Measurements from ENCODE around the gene USF2. TPM values are rescaled to one million over a fixed set of nuclear protein-coding genes. Genes with fewer than 3 reads are reported as not detected.

USF2 gene
- total RNA-seq, 2 experiments from 2014 or later: 149 to 159 TPM

GRCh38 chr19:35310811-35311465, 42.2 kb downstream of the USF2 start:
- DNase-seq (no peak), ATAC-seq (ENCODE audit: low read depth) (no peak)
- H3K4me3 Mint-ChIP-seq: no peak overlapping the region
- H3K4me1 Mint-ChIP-seq: no peaks in the 10 kb centered on the region
- H3K9me3 Mint-ChIP-seq: no peaks in the 10 kb centered on the region
- POLR2A ChIA-PET: no interaction called here
- H3K27ac Mint-ChIP-seq: no peak overlapping the region
- no peaks in the 10 kb centered on the region for H3K36me3 Mint-ChIP-seq
- H3K27me3 Mint-ChIP-seq: peaks cover 5% of the 10 kb centered on the region

GRCh38 chr19:35311901-35312665, 43.3 kb downstream of the USF2 start:
- Mint-ChIP-seq H3K9me3 (no peaks in the 10 kb centered on the region), H3K4me1 (no peaks in the 10 kb centered on the region), H3K27ac (no peak overlapping the region), H3K27me3 (peaks cover 5% of the 10 kb centered on the region), H3K36me3 (no peaks in the 10 kb centered on the region), H3K4me3 (no peak overlapping the region)
- ATAC-seq (ENCODE audit: low read depth) (no peak), DNase-seq (no peak)
- POLR2A ChIA-PET: no interaction called here

GRCh38 chr19:35313587-35313986, 44.8 kb downstream of the USF2 start:
- H3K4me1 Mint-ChIP-seq: peaks cover 2% of the 10 kb centered on the region
- no peak for DNase-seq
- H3K27ac Mint-ChIP-seq: no peak overlapping the region
- ATAC-seq (ENCODE audit: low read depth): no peak
- no peaks in the 10 kb centered on the region for H3K36me3 Mint-ChIP-seq
- POLR2A ChIA-PET: interaction anchor here (1.0 kb wide), 1 partner anchor 103 kb away, joined by 3 read pairs; no protein-coding TSS in a partner anchor
- H3K4me3 Mint-ChIP-seq: no peak overlapping the region
- H3K27me3 Mint-ChIP-seq: peaks cover 5% of the 10 kb centered on the region
- no peaks in the 10 kb centered on the region for H3K9me3 Mint-ChIP-seq

- Mint-ChIP-seq H3K4me3 (no peak overlapping the region), H3K27ac (no peak overlapping the region), H3K36me3 (no peaks in the 10 kb centered on the region), H3K27me3 (peaks cover under 1% of the 10 kb centered on the region), H3K9me3 (no peaks in the 10 kb centered on the region), H3K4me1 (peaks cover 7% of the 10 kb centered on the region)
- no peak for ATAC-seq (ENCODE audit: low read depth)
- POLR2A ChIA-PET: interaction anchor here (1.0 kb wide), 1 partner anchor 104 kb away, joined by 3 read pairs; no protein-coding TSS in a partner anchor
- no peak for DNase-seq
Observed at GRCh38 chr19:35314031-35314430, 45.3 kb downstream of the USF2 start.

- H3K36me3 Mint-ChIP-seq: no peaks in the 10 kb centered on the region
- H3K9me3 Mint-ChIP-seq: no peaks in the 10 kb centered on the region
- POLR2A ChIA-PET: no interaction called here
- H3K27me3 Mint-ChIP-seq: no peaks in the 10 kb centered on the region
- DNase-seq: no peak
- H3K27ac Mint-ChIP-seq: no peak overlapping the region
- H3K4me3 Mint-ChIP-seq: no peak overlapping the region
- H3K4me1 Mint-ChIP-seq: peaks cover 7% of the 10 kb centered on the region
- no peak for ATAC-seq (ENCODE audit: low read depth)
Observed at GRCh38 chr19:35314858-35315470, 46.2 kb downstream of the USF2 start.

- DNase-seq (no peak), ATAC-seq (ENCODE audit: low read depth) (no peak)
- POLR2A ChIA-PET: no interaction called here
- Mint-ChIP-seq H3K27me3 (no peaks in the 10 kb centered on the region), H3K4me1 (peaks cover 7% of the 10 kb centered on the region), H3K36me3 (no peaks in the 10 kb centered on the region), H3K9me3 (no peaks in the 10 kb centered on the region), H3K27ac (no peak overlapping the region), H3K4me3 (no peak overlapping the region)
Observed at GRCh38 chr19:35315883-35316282, 47.1 kb downstream of the USF2 start.

- Mint-ChIP-seq H3K36me3 (no peaks in the 10 kb centered on the region), H3K9me3 (no peaks in the 10 kb centered on the region), H3K4me3 (no peak overlapping the region), H3K4me1 (peaks cover 7% of the 10 kb centered on the region), H3K27ac (no peak overlapping the region), H3K27me3 (peaks cover 4% of the 10 kb centered on the region)
- no peak for ATAC-seq (ENCODE audit: low read depth)
- DNase-seq: no peak
- POLR2A ChIA-PET: no interaction called here
Observed at GRCh38 chr19:35316560-35316959, 47.8 kb downstream of the USF2 start.

GRCh38 chr19:35317464-35318043, 48.8 kb downstream of the USF2 start:
- H3K27me3 Mint-ChIP-seq: peaks cover 6% of the 10 kb centered on the region
- ATAC-seq (ENCODE audit: low read depth) (no peak), DNase-seq (no peak)
- POLR2A ChIA-PET: no interaction called here
- peaks cover 7% of the 10 kb centered on the region for H3K4me1 Mint-ChIP-seq
- no peak overlapping the region for H3K4me3 Mint-ChIP-seq
- peaks cover 2% of the 10 kb centered on the region for H3K9me3 Mint-ChIP-seq
- H3K36me3 Mint-ChIP-seq: peaks cover 2% of the 10 kb centered on the region
- no peak overlapping the region for H3K27ac Mint-ChIP-seq

- Mint-ChIP-seq H3K4me1 (peaks cover 7% of the 10 kb centered on the region), H3K4me3 (peak overlapping the region; percentile 7), H3K36me3 (peaks cover 2% of the 10 kb centered on the region), H3K27ac (peak overlapping the region; percentile 81), H3K27me3 (peaks cover 9% of the 10 kb centered on the region), H3K9me3 (peaks cover 2% of the 10 kb centered on the region)
- POLR2A ChIA-PET: interaction anchor here (0.5 kb wide), 1 partner anchor 28 kb away, joined by 3 read pairs; no protein-coding TSS in a partner anchor
- DNase-seq (no peak), ATAC-seq (ENCODE audit: low read depth) (peak; percentile 65)
Observed at GRCh38 chr19:35318679-35319448, 50.1 kb downstream of the USF2 start.

GRCh38 chr19:35320065-35320713, 51.4 kb downstream of the USF2 start:
- no peak for ATAC-seq (ENCODE audit: low read depth)
- no peak overlapping the region for H3K27ac Mint-ChIP-seq
- peaks cover 11% of the 10 kb centered on the region for H3K27me3 Mint-ChIP-seq
- no peak for DNase-seq
- peaks cover 7% of the 10 kb centered on the region for H3K4me1 Mint-ChIP-seq
- no peak overlapping the region for H3K4me3 Mint-ChIP-seq
- H3K36me3 Mint-ChIP-seq: peaks cover 2% of the 10 kb centered on the region
- peaks cover 2% of the 10 kb centered on the region for H3K9me3 Mint-ChIP-seq
- POLR2A ChIA-PET: no interaction called here

- H3K27ac Mint-ChIP-seq: no peak overlapping the region
Observed at GRCh38 chr19:35321291-35321690, 52.5 kb downstream of the USF2 start.

GRCh38 chr19:35322014-35322413, 53.3 kb downstream of the USF2 start:
- Mint-ChIP-seq H3K27me3 (peaks cover 22% of the 10 kb centered on the region), H3K4me3 (no peak overlapping the region), H3K4me1 (peaks cover 7% of the 10 kb centered on the region), H3K27ac (no peak overlapping the region), H3K9me3 (peaks cover 2% of the 10 kb centered on the region), H3K36me3 (peaks cover 2% of the 10 kb centered on the region)
- DNase-seq (no peak), ATAC-seq (ENCODE audit: low read depth) (no peak)
- POLR2A ChIA-PET: no interaction called here

More at GRCh38 chr19:35321291-35321690, 52.5 kb downstream of the USF2 start:
- H3K4me3 Mint-ChIP-seq: no peak overlapping the region
- DNase-seq: no peak
- POLR2A ChIA-PET: no interaction called here
- H3K4me1 Mint-ChIP-seq: peaks cover 7% of the 10 kb centered on the region
- peaks cover 20% of the 10 kb centered on the region for H3K27me3 Mint-ChIP-seq
- H3K36me3 Mint-ChIP-seq: peaks cover 2% of the 10 kb centered on the region
- peaks cover 2% of the 10 kb centered on the region for H3K9me3 Mint-ChIP-seq
- no peak for ATAC-seq (ENCODE audit: low read depth)

All from activated naive CD8-positive, alpha-beta T cell treated with anti-CD3 and anti-CD28 coated beads, Interleukin-2, amount 10 ng/mL, durations not matched to agents 7 days and 5 days (primary cell).